Transverse colon (tissue), 4 donors: ENCODE measurements around the gene PAPOLG. TPM values are rescaled to one million over a fixed set of nuclear protein-coding genes. Genes with fewer than 3 reads are reported as not detected.

Experiments
- DNase-seq: peaks from one replicate; pipeline ENCODE4 v3.0.0-alpha.2; 2019
- H3K27ac ChIP-seq, 4 donors: fragments of 200-600 bp; sonication (generic); 2 replicates each; pipeline ENCODE4 v1.5.1; 2016 to 2018; ENCODE audit warnings: inconsistent platforms in 4 of 4
- H3K27me3 ChIP-seq: fragments of 200-600 bp; sonication (generic); 2 replicates; pipeline ENCODE4 v1.5.1; 2017; ENCODE audit warnings: inconsistent platforms
- H3K36me3 ChIP-seq, 4 donors: fragments of 200-600 bp; sonication (generic); 2 replicates each; pipeline ENCODE4 v1.5.1; 2017 to 2019; ENCODE audit warnings: inconsistent platforms in 4 of 4
- H3K4me1 ChIP-seq, 4 donors: fragments of 200-600 bp; sonication (generic); 2 replicates each; pipeline ENCODE4 v1.5.1; 2017 to 2020; ENCODE audit warnings: inconsistent platforms in 4 of 4
- H3K4me3 ChIP-seq, 4 donors: fragments of 200-600 bp; sonication (generic); 1 replicate in 1 of 4; 2 replicates in 3 of 4; pipeline versions ENCODE4 v1.5.1 to v1.6.1; 2017 to 2019; ENCODE audit warnings: inconsistent platforms in 4 of 4
- H3K9me3 ChIP-seq, 2 donors: fragments of 200-600 bp; sonication (generic); 2 replicates each; pipeline ENCODE4 v1.5.1; 2017 to 2019; ENCODE audit warnings: inconsistent platforms in 2 of 2
- CTCF ChIP-seq, 5 experiments: fragments of 200-600 bp in 3 of 5; fragments of 450-650 bp in 2 of 5; sonication (generic) in 3 of 5; IDR thresholded peaks; 1 replicate in 2 of 5; 2 replicates in 3 of 5; pipeline ENCODE4 v1.5.1; 2016 to 2017; ENCODE audit warnings: antibody characterized with exemption in 5 of 5, inconsistent platforms in 3 of 5, mild to moderate bottlenecking in 2 of 5, moderate library complexity in 1 of 5
- EP300 ChIP-seq: sonication (generic); formaldehyde crosslinking; IDR thresholded peaks from one replicate; pipeline ENCODE4 v1.6.1; 2017; ENCODE audit warnings: antibody characterized with exemption, low read depth
- POLR2A ChIP-seq: fragments of 450-650 bp; IDR thresholded peaks from one replicate; pipeline ENCODE4 v1.6.1; 2016; ENCODE audit warnings: antibody characterized with exemption, mild to moderate bottlenecking, moderate library complexity
- POLR2AphosphoS5 ChIP-seq, 3 donors: sonication (generic); formaldehyde crosslinking; IDR thresholded peaks; one replicate each; pipeline ENCODE4 v1.6.1; 2016; ENCODE audit warnings: antibody characterized with exemption in 3 of 3
- WGBS, 2 donors: methylation state at CpG; one replicate each; pipeline ENCODE4 v1.1.5; 2018; ENCODE audit warnings: low coverage in 1 of 2; 5-methylcytosine and 5-hydroxymethylcytosine counted together
- in situ Hi-C, 4 donors: fragments of 200-750 bp; cut with MboI; loops; one replicate each; pipeline versions ENCODE4 v1.15.0 to v1.15.1; 2017; ENCODE audit warnings: low sequenced_read_pairs in 3 of 4, low pct_ligation_motif_present in 1 of 4, low pct_unique_long_range_greater_than_20kb in 1 of 4
- intact Hi-C: fragments of 100-400 bp; cut with DNase I; formaldehyde crosslinking; loops from one replicate; pipeline ENCODE4 v1.15.1; 2023; ENCODE audit warnings: low total_unique reads
- total RNA-seq, 4 donors: library from RNA; depleted of rRNA; stranded (reverse); fragments of >200 nt; gene quantifications; one replicate each; pipeline ENCODE4 v1.1.0, GENCODE V29; 2016

PAPOLG gene
- 10 to 100 TPM in 3 of 4 donors, 1 to 10 TPM in 1; 6.0 to 16.5 (median 12.2) TPM for total RNA-seq

- no peaks in the 10 kb centered on the region for H3K9me3 ChIP-seq
- peaks cover 0 to 18% (median 13%) of the 10 kb centered on the region in 4 donors for H3K4me1 ChIP-seq
- intact Hi-C loops (no loop called here), in situ Hi-C loops (no loop called here)
- TF ChIP-seq CTCF (IDR thresholded peaks at IDR 0.05), result no peak
- no peak for TF ChIP-seq EP300
- peak; percentile 59 to 88 (median 80) for TF ChIP-seq POLR2AphosphoS5 (IDR thresholded peaks at IDR 0.05)
- TF ChIP-seq POLR2A, result peak; percentile 75
- peak within 1 kb of the TSS; percentile 69 to 96 (median 82) for H3K4me3 ChIP-seq
- 0 to 1% methylated on average over 18 to 52 of the region's 58 CpGs for WGBS, 2 donors
- peaks cover 0 to 14% (median 7%) of the 10 kb centered on the region in 4 donors for H3K36me3 ChIP-seq
- H3K27ac ChIP-seq, result peak within 1 kb of the TSS; percentile 86 to 92 (median 89)
- peak; percentile 98 for DNase-seq
- no peaks in the 10 kb centered on the region for H3K27me3 ChIP-seq
Observed at GRCh38 chr2:60756097-60757087, at the start of gene PAPOLG. Gene PAPOLG, plus strand, starts transcription at chr2:60756268. Its CDS starts 211 bp downstream, at chr2:60756479.

GRCh38 chr2:60707750-60708371 is 48.2 kb upstream of the PAPOLG start:
- H3K9me3 ChIP-seq, result no peaks in the 10 kb centered on the region
- in situ Hi-C loops, result loop anchor here (5.0 to 10.0 kb wide), 3 partner anchors 287 to 297 kb away; no protein-coding TSS in a partner anchor
- no peak overlapping the region for H3K27ac ChIP-seq
- no peak overlapping the region for H3K4me3 ChIP-seq
- WGBS, 2 donors, result 0 to 59% methylated on average over 1 to 11 of the region's 11 CpGs
- no peaks in the 10 kb centered on the region for H3K36me3 ChIP-seq
- no peak for DNase-seq
- H3K4me1 ChIP-seq, result no peaks in the 10 kb centered on the region
- intact Hi-C loops, result no loop called here
- TF ChIP-seq POLR2AphosphoS5 (IDR thresholded peaks at IDR 0.05), result no peak
- peak; percentile 61 to 76 (median 74) for TF ChIP-seq CTCF (IDR thresholded peaks at IDR 0.05)
- no peaks in the 10 kb centered on the region for H3K27me3 ChIP-seq

DNA sequence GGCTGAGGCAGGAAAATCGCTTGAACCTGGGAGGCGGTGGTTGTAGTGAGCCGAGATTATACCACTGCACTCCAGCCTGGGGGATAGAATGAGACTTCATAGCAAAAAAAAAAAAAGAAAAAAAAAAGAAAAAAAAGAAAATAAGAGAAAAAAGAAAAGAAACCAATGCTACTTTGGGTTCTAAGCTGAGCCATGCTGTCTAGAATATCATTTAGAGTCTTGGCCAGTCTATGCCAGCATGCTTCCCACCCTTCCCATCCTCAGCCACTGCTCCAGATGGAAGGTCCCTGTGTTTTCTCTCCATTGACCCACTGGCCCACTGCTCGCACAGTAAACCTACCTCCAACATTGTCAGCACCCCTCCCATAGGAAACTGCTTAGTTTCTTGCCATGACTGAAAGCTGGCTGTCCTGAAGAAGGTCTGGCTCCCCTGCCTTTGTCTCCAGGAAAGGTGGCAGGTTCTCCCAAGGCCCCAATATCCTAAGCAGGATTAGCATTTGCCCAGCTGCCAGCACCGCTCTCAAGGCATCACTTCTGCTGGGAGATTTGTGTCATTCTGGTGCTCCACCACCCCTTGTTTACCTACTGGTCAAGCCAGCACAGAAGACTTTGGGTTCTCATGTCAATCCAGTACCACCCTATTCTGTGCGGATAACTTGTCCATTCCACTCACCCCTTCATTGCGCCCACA is 47.3 kb upstream of the PAPOLG start:
- no peaks in the 10 kb centered on the region for H3K4me1 ChIP-seq
- DNase-seq, result no peak
- H3K27me3 ChIP-seq, result no peaks in the 10 kb centered on the region
- H3K36me3 ChIP-seq, result no peaks in the 10 kb centered on the region
- H3K4me3 ChIP-seq, result no peak overlapping the region
- intact Hi-C loops (no loop called here), in situ Hi-C loops (loop anchor here (5.0 to 10.0 kb wide), 3 partner anchors 286 to 296 kb away; no protein-coding TSS in a partner anchor)
- TF ChIP-seq EP300, result no peak
- no peak for TF ChIP-seq POLR2A
- no peak for TF ChIP-seq POLR2AphosphoS5 (IDR thresholded peaks at IDR 0.05)
- no peak for TF ChIP-seq CTCF (IDR thresholded peaks at IDR 0.05)
- no peaks in the 10 kb centered on the region for H3K9me3 ChIP-seq
- no peak overlapping the region for H3K27ac ChIP-seq
- WGBS, 2 donors, result 84 to 92% methylated on average over 6 to 7 of the region's 7 CpGs

DNA sequence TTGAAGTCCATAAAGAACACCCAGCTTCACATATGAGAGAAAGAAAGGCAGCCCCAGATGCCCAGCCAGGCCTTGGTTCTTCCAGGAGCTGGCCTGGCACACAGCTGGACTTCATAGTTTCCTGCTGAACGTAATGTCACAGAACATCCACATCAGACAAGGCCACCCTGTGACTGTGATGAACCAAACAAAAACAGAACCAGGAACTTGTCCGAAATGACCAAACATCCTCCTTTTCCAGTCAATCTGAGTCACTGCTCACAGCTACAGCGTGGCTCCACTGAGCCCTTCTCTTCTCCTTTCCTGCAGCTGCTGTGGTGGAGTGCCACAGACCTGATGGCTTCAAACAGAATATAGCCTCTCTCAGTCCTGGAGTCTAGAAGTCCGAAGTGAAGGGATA is 45.4 kb upstream of the PAPOLG start:
- no peaks in the 10 kb centered on the region for H3K27me3 ChIP-seq
- peak; percentile 8 for DNase-seq
- no peaks in the 10 kb centered on the region for H3K9me3 ChIP-seq
- no peaks in the 10 kb centered on the region for H3K36me3 ChIP-seq
- 68 to 100% methylated on average over 1 to 4 of the region's 4 CpGs for WGBS, 2 donors
- in situ Hi-C loops (no loop called here), intact Hi-C loops (no loop called here)
- H3K27ac ChIP-seq, result no peak overlapping the region
- H3K4me1 ChIP-seq, result no peaks in the 10 kb centered on the region
- no peak overlapping the region for H3K4me3 ChIP-seq
- TF ChIP-seq EP300 (no peak), POLR2A (peak; percentile 18), POLR2AphosphoS5 (IDR thresholded peaks at IDR 0.05) (peak in 2 of 3 donors; percentile 11 to 47), CTCF (IDR thresholded peaks at IDR 0.05) (no peak)
